Tibial artery (tissue), 4 donors: Measurements from ENCODE around the gene NBEA.

Experiments used
- DNase-seq, 2 donors: peaks; one replicate each; pipeline ENCODE4 v3.0.0-alpha.2; 2019
- H3K27ac ChIP-seq, 2 donors: fragments of 200-600 bp; sonication (generic) in 1 of 2; 1 replicate in 1 of 2; 2 replicates in 1 of 2; pipeline ENCODE4 v1.5.1; 2018 to 2019; ENCODE audit warnings: mild to moderate bottlenecking in 1 of 2
- H3K27me3 ChIP-seq, 2 donors: fragments of 200-600 bp; sonication (generic) in 1 of 2; one replicate each; pipeline versions ENCODE4 v1.5.1 to v1.6.0; 2016 to 2019
- H3K36me3 ChIP-seq, 3 donors: fragments of 200-600 bp; sonication (generic) in 2 of 3; one replicate each; pipeline ENCODE4 v1.5.1; 2016 to 2019; ENCODE audit warnings: mild to moderate bottlenecking in 2 of 3
- H3K4me1 ChIP-seq, 4 donors: fragments of 200-600 bp; sonication (generic) in 2 of 4; 1 replicate in 3 of 4; 2 replicates in 1 of 4; pipeline ENCODE4 v1.5.1; 2016 to 2019
- H3K4me3 ChIP-seq, 2 donors: fragments of 200-600 bp; sonication (generic) in 1 of 2; 1 replicate in 1 of 2; 2 replicates in 1 of 2; pipeline ENCODE4 v1.5.1; 2018 to 2019; ENCODE audit warnings: mild to moderate bottlenecking in 2 of 2
- H3K9me3 ChIP-seq, 3 donors: fragments of 200-600 bp; sonication (generic) in 1 of 3; one replicate each; pipeline ENCODE4 v1.5.1; 2016 to 2019
- CTCF ChIP-seq, 2 experiments: fragments of 200-600 bp in 1 of 2; fragments of 450-650 bp in 1 of 2; IDR thresholded peaks; one replicate each; pipeline ENCODE4 v1.5.1; 2017 to 2019; ENCODE audit warnings: antibody characterized with exemption in 2 of 2, mild to moderate bottlenecking in 1 of 2, moderate library complexity in 1 of 2
- intact Hi-C: fragments of 100-400 bp; cut with DNase I; formaldehyde crosslinking; loops from one replicate; pipeline ENCODE4 v1.15.0; 2023; ENCODE audit warnings: low total_unique reads

Gene NBEA

DNA sequence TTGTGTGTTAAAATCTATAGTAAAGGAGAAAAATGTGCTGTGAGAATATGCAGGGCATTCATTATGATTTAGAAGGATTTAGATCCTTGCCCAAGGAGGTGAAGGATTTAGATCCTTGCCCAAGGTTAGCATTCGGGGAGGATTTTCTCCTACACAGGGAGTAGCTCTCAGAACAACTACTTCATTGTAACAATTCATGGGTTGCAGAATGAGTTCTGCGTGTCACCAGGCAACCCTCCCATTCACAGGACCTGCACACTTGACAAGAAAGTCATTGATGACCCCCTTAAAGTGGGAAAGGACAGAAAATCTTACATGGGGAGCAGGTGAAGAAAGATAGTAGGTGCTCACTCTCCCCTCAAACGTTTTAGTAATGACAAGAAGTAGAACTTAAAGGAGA is 701.6 kb downstream of the NBEA start:
- intact Hi-C loops, result loop anchor here (10.0 kb wide), 1 partner anchor 1481 kb away; no protein-coding TSS in a partner anchor
- no peaks in the 10 kb centered on the region for H3K36me3 ChIP-seq

GRCh38 chr13:35646056-35646774 is 704.1 kb downstream of the NBEA start:
- Histone ChIP-seq H3K4me3 (no peak overlapping the region), H3K9me3 (no peaks in the 10 kb centered on the region), H3K27ac (no peak overlapping the region), H3K27me3 (no peaks in the 10 kb centered on the region), H3K36me3 (peaks cover 0 to 6% (median 2%) of the 10 kb centered on the region in 3 donors), H3K4me1 (peaks cover 0 to 9% (median 0%) of the 10 kb centered on the region in 4 donors)
- DNase-seq, result no peak
- TF ChIP-seq CTCF (IDR thresholded peaks at IDR 0.05), result no peak
- intact Hi-C loops, result loop anchor here (10.0 kb wide), 1 partner anchor 1479 kb away; no protein-coding TSS in a partner anchor

More for the DNA sequence above, 701.6 kb downstream of the NBEA start:
- H3K4me1 ChIP-seq, result peaks cover 0 to 9% (median 0%) of the 10 kb centered on the region in 4 donors
- no peaks in the 10 kb centered on the region for H3K27me3 ChIP-seq
- no peak for TF ChIP-seq CTCF (IDR thresholded peaks at IDR 0.05)
- no peak overlapping the region for H3K4me3 ChIP-seq
- H3K9me3 ChIP-seq, result no peaks in the 10 kb centered on the region
- DNase-seq, result no peak
- H3K27ac ChIP-seq, result no peak overlapping the region

GRCh38 chr13:35648201-35648600 is 706.1 kb downstream of the NBEA start:
- Histone ChIP-seq H3K4me3 (no peak overlapping the region), H3K27me3 (no peaks in the 10 kb centered on the region), H3K9me3 (no peaks in the 10 kb centered on the region), H3K4me1 (peaks cover 0 to 9% (median 0%) of the 10 kb centered on the region in 4 donors), H3K27ac (peak overlapping the region; percentile 7 to 18), H3K36me3 (peaks cover 0 to 6% (median 6%) of the 10 kb centered on the region in 3 donors)
- no peak for TF ChIP-seq CTCF (IDR thresholded peaks at IDR 0.05)
- DNase-seq, result no peak
- intact Hi-C loops, result loop anchor here (10.0 kb wide), 1 partner anchor 1477 kb away; no protein-coding TSS in a partner anchor

- no peaks in the 10 kb centered on the region for H3K27me3 ChIP-seq
- TF ChIP-seq CTCF (IDR thresholded peaks at IDR 0.05), result no peak
- intact Hi-C loops, result loop anchor here (10.0 kb wide), 1 partner anchor 1476 kb away; no protein-coding TSS in a partner anchor
- no peak overlapping the region for H3K27ac ChIP-seq
- H3K4me3 ChIP-seq, result no peak overlapping the region
- H3K9me3 ChIP-seq, result no peaks in the 10 kb centered on the region
- peaks cover 0 to 9% (median 0%) of the 10 kb centered on the region in 4 donors for H3K4me1 ChIP-seq
- H3K36me3 ChIP-seq, result peaks cover 0 to 6% (median 6%) of the 10 kb centered on the region in 3 donors
- no peak for DNase-seq
These were observed 707.1 kb downstream of the NBEA start for GRCh38 chr13:35649162-35649561.

GRCh38 chr13:35659796-35660195 is 717.7 kb downstream of the NBEA start:
- intact Hi-C loops, result no loop called here
- TF ChIP-seq CTCF (IDR thresholded peaks at IDR 0.05), result no peak

More at GRCh38 chr13:35659796-35660195, 717.7 kb downstream of the NBEA start:
- H3K27ac ChIP-seq, result no peak overlapping the region
- DNase-seq, result no peak
- H3K4me3 ChIP-seq, result no peak overlapping the region
- no peaks in the 10 kb centered on the region for H3K9me3 ChIP-seq
- no peaks in the 10 kb centered on the region for H3K36me3 ChIP-seq
- no peaks in the 10 kb centered on the region for H3K27me3 ChIP-seq
- no peaks in the 10 kb centered on the region for H3K4me1 ChIP-seq
